ENCODE data around the gene MTMR2.

The MTMR2 gene

DNA sequence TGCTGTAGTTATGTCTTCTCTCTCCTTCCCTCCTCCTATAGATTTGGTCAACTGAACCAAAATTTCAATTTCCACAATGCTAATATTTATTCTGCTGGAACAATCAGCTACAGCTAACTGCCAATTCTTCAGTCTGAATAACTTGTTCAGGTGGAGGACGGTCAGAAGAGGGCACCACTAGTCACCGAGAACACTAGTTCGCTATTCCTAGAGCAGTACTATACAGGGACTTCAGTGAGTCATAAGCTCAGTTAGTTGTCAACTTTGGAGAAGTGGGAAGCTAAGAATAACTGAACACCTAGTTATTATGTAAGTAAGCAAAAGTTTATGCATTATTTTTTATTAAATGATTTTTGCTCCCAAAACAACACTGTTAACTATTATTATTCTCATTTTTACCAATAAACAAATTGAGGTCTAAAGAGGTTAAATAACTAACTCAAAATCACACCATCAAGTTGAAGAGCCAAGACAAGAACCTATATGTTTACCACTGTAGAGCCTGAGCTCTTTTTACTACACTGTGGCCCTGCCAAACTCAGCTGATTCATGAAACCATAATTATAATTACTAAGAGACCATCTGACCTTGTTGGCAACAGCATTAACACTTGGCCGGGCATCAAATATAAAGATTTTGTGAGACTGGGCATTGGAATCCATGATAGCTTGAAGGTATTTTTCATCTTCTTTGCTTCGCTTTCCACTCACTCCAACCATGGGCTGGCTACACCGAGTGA is 74.7 kb downstream of the MTMR2 start:
- peak; percentile 72 for FAIRE-seq
- no peak for DNase-seq (ENCODE audit: insufficient read length, low spot score)

DNA sequence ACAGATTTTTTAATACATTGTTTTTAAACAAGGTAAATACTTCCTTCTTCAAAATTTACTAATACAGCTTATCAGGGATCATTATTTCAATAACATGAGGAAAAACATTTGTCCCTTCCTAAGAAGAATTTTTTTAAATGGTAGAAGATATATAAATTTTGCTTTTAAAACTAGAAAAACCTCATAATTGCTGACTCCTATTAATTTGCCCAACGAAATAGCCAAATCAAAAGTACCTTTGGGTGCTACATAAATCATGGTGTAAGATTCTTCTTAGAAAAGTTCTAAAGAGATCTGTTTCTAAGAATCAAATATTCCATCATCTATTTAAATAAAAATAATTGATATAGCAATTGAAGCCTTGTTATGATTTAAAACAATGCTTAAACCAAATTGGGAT is 78.7 kb downstream of the MTMR2 start:
- FAIRE-seq (no peak), DNase-seq (ENCODE audit: insufficient read length, low spot score) (no peak)
- TF ChIP-seq, protein P1, sequence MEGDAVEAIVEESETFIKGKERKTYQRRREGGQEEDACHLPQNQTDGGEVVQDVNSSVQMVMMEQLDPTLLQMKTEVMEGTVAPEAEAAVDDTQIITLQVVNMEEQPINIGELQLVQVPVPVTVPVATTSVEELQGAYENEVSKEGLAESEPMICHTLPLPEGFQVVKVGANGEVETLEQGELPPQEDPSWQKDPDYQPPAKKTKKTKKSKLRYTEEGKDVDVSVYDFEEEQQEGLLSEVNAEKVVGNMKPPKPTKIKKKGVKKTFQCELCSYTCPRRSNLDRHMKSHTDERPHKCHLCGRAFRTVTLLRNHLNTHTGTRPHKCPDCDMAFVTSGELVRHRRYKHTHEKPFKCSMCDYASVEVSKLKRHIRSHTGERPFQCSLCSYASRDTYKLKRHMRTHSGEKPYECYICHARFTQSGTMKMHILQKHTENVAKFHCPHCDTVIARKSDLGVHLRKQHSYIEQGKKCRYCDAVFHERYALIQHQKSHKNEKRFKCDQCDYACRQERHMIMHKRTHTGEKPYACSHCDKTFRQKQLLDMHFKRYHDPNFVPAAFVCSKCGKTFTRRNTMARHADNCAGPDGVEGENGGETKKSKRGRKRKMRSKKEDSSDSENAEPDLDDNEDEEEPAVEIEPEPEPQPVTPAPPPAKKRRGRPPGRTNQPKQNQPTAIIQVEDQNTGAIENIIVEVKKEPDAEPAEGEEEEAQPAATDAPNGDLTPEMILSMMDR (IDR thresholded peaks at IDR 0.05; ENCODE audit: insufficient read depth, missing control alignments), result no peak

More for the DNA sequence above, 74.7 kb downstream of the MTMR2 start:
- TF ChIP-seq, protein P1 (IDR thresholded peaks at IDR 0.05; ENCODE audit: insufficient read depth, missing control alignments), result peak; percentile 45

DNA sequence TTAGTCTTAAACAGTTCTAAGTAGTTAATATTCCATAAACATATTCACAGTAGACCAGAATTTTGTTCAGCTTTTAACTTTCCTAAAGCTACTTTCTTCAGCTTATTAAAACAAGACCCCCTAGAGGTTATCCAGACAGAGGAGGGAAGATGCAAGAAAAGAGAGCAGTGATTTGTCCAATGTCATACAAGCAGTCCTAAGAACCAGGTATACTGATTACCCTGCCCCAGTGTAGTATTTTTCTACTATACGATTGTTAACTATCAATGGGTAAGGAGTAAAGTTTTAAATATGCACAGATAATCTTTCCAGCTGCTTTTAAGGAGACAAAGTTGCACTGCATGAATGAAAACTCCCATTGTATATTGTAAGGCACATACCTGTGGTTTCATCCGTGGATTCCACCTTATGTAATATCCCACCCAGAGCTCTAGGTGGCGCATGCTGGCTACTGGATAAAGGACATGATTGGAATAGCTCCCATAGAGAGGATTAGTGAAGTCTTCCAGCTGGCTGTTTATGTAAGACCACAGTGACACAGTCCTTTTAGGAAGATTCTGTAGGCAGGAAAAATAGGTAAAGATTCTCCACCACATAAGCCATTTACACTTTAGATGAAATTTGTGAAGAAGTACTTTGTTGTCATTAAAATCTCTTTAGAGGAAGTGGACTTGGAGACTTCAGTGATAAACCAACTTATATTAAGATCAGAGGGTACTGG is 88.0 kb downstream of the MTMR2 start:
- TF ChIP-seq, protein P1 (IDR thresholded peaks at IDR 0.05; ENCODE audit: insufficient read depth, missing control alignments), result peak; percentile 97
- FAIRE-seq (peak; percentile 95), DNase-seq (ENCODE audit: insufficient read length, low spot score) (no peak)

DNA sequence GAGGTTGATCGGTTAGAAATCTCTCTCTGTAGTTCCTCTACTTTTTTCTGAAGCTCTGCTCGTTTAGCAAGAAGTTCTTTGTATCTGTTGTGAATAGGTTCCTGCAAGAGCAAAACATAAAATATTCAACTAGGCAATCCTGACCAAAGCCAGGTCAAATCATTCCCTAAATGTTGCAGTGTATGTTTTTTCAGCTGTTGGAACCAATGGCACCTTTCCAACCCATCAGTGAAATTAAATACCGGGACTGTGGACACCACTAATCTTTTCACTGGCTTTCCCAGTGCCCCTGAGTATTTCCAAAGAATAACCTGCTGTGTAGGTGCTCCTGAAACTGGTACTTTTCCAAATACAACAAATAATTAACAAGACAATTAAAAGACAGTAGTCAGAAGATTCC is 88.6 kb downstream of the MTMR2 start:
- peak; percentile 41 for FAIRE-seq
- DNase-seq (ENCODE audit: insufficient read length, low spot score), result no peak
- TF ChIP-seq, protein P1 (IDR thresholded peaks at IDR 0.05; ENCODE audit: insufficient read depth, missing control alignments), result no peak

DNA sequence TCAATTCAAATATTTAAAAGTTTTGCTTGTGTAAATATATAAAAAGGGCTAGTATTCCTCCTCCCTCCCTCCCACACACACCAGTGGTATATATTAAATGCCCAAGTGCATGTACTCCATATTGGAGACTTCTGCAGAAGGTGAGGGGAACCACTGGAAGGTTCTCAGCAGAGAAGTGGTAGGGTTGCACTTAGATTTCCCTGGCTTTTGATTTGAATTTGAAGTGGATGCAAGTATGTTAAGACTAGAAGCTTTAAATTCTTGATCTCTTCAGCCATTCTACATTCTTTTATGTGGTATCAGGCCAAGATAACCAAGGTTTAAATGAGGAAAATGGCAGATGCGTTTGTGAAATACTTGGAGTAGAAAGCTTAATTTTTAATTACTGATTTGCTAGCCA is 90.5 kb downstream of the MTMR2 start:
- DNase-seq (ENCODE audit: insufficient read length, low spot score), result no peak
- TF ChIP-seq, protein P1 (IDR thresholded peaks at IDR 0.05; ENCODE audit: insufficient read depth, missing control alignments), result no peak

DNA sequence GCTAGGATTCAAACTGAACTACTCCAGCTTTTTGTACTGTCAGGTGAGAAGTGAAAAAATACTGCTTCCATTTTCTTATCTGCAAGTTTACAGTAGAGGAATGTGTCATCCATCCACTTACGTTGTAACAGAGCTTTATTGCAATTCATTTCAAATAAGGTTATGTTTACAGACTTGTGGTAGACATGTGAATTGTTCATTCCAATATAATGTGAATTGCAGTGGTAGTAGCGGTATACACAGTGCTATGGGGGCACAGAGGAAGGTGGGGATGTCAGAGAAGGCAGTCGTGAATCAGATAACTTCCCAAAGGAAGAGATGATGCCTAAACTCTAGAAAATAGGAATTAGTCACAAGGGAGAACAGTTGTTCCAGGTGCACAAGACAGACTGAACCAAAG is 91.1 kb downstream of the MTMR2 start:
- TF ChIP-seq, protein P1 (IDR thresholded peaks at IDR 0.05; ENCODE audit: insufficient read depth, missing control alignments), result no peak
- no peak for DNase-seq (ENCODE audit: insufficient read length, low spot score)
- no peak for FAIRE-seq

More for the DNA sequence above, 90.5 kb downstream of the MTMR2 start:
- no peak for FAIRE-seq

Data from D721Med (cell line).